Right lobe of liver (tissue), 4 donors: ENCODE measurements around the gene SHROOM1.

Source experiments
- POLR2A ChIP-seq: fragments of 450-650 bp; IDR thresholded peaks from one replicate; pipeline ENCODE4 v1.6.1; 2017; ENCODE audit warnings: antibody characterized with exemption, mild to moderate bottlenecking
- TF ChIP-seq, protein P1 (sequence below), 4 donors: fragments of 200-600 bp in 3 of 4; fragments of 450-650 bp in 1 of 4; IDR thresholded peaks; one replicate each; pipeline versions ENCODE4 v1.5.1 to v1.8.0; 2016 to 2022; ENCODE audit warnings: antibody characterized with exemption in 4 of 4, mild to moderate bottlenecking in 2 of 4
- donor health status: DM: no; HTN: no; CAD: no.
- donor health status: DM: no; HTN: no; CAD: no.
- donor health status: DM: no; HTN: yes; CAD: no.

DNA sequence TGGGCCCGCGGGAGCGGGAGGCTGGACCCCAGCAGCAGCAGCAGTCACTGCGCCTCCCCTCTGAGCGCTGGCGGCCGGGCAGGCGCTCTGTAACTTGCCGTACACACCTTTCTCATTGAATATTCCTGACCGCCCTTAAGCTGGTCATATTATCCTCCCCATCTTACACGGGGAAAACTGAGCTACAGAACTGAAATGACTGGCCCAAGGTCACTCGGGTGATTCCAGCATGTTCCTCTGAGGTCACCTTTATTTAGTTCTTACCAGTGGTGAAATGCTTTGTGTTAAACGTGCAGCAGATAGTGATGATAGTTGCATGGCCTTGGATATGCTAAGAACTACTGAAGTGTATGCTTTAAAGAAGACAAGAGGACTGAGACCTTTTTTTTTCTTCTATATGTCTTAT is 36.6 kb upstream of the SHROOM1 start:
- TF ChIP-seq, protein P1, sequence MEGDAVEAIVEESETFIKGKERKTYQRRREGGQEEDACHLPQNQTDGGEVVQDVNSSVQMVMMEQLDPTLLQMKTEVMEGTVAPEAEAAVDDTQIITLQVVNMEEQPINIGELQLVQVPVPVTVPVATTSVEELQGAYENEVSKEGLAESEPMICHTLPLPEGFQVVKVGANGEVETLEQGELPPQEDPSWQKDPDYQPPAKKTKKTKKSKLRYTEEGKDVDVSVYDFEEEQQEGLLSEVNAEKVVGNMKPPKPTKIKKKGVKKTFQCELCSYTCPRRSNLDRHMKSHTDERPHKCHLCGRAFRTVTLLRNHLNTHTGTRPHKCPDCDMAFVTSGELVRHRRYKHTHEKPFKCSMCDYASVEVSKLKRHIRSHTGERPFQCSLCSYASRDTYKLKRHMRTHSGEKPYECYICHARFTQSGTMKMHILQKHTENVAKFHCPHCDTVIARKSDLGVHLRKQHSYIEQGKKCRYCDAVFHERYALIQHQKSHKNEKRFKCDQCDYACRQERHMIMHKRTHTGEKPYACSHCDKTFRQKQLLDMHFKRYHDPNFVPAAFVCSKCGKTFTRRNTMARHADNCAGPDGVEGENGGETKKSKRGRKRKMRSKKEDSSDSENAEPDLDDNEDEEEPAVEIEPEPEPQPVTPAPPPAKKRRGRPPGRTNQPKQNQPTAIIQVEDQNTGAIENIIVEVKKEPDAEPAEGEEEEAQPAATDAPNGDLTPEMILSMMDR (IDR thresholded peaks at IDR 0.05), result no peak
- TF ChIP-seq POLR2A, result no peak
